H1 (cell line): ENCODE measurements around the gene SYK. TPM values are rescaled to one million over a fixed set of nuclear protein-coding genes. Genes with fewer than 3 reads are reported as not detected.

Experiments used
- CTCF ChIA-PET: fragments of 300-600 bp; sonication (Branson Sonifier 250); formaldehyde crosslinking; loops from one replicate; lab custom pipeline; 2021; ENCODE audit not compliant: partially characterized antibody; lab: Charles Lee
- POLR2A ChIA-PET: fragments of 300-600 bp; sonication (Branson Sonifier 250); formaldehyde crosslinking; loops from one replicate; lab custom pipeline; 2021; ENCODE audit warnings: inconsistent platforms; ENCODE audit not compliant: partially characterized antibody; lab: Charles Lee
- DNase-seq, 2 experiments: peaks; one replicate each; pipeline versions ENCODE4 v3.0.0 to v3.0.0-alpha.2; 2010 to 2022; ENCODE audit warnings: low spot score in 2 of 2, low read depth in 1 of 2, mixed read lengths in 1 of 2
- FAIRE-seq: peaks from 2 replicates; lab custom pipeline; 2011; peaks lifted over from hg19 to GRCh38; lab: Jason Lieb, UNC
- H2AFZ ChIP-seq: 2 replicates; pipeline ENCODE4 v1.8.1; 2012; ENCODE audit warnings: low read length, inconsistent platforms
- H2AK5ac ChIP-seq: 2 replicates; pipeline ENCODE4 v1.6.1; 2013; ENCODE audit warnings: low read depth, low read length
- H2BK120ac ChIP-seq: replicated peaks from 2 replicates; pipeline ENCODE3; 2013; ENCODE audit warnings: low read depth, low read length, inconsistent platforms
- H2BK12ac ChIP-seq: 2 replicates; pipeline ENCODE4 v1.6.1; 2013; ENCODE audit warnings: low read depth, low read length
- H2BK15ac ChIP-seq: 2 replicates; pipeline ENCODE4 v1.6.1; 2013; ENCODE audit warnings: low read length
- H2BK20ac ChIP-seq: 2 replicates; pipeline ENCODE4 v1.6.1; 2013; ENCODE audit warnings: low read length
- H2BK5ac ChIP-seq: 2 replicates; pipeline ENCODE4 v1.6.1; 2013; ENCODE audit warnings: low read depth, low read length
- H3K14ac ChIP-seq: 2 replicates; pipeline ENCODE4 v1.6.1; 2013; ENCODE audit warnings: inconsistent platforms; ENCODE audit not compliant: insufficient read length
- H3K18ac ChIP-seq: 2 replicates; pipeline ENCODE4 v1.6.1; 2013; ENCODE audit warnings: low read length; ENCODE audit errors: extremely low read depth
- H3K23ac ChIP-seq: 2 replicates; pipeline ENCODE4 v1.6.1; 2013; ENCODE audit warnings: inconsistent platforms; ENCODE audit not compliant: insufficient read length
- H3K23me2 ChIP-seq: 2 replicates; pipeline ENCODE4 v1.6.1; 2013; ENCODE audit warnings: low read depth, low read length
- H3K27ac ChIP-seq: 2 replicates; pipeline ENCODE4 v1.6.1; 2011; ENCODE audit warnings: low read depth, low read length, inconsistent platforms
- H3K27me3 ChIP-seq, 4 experiments: replicated peaks in 1 of 4; 1 replicate in 1 of 4; 2 replicates in 3 of 4; pipeline versions ENCODE4 v1.6.1 to v1.8.1; 2011 to 2013; ENCODE audit warnings: low read length in 3 of 4, mild to moderate bottlenecking in 3 of 4, inconsistent platforms in 2 of 4, mixed read lengths in 2 of 4, moderate library complexity in 1 of 4; ENCODE audit not compliant: control insufficient read depth in 3 of 4, insufficient read depth in 3 of 4; ENCODE audit errors: extremely low read depth in 1 of 4
- H3K36me3 ChIP-seq, 4 experiments: 2 replicates each; pipeline versions ENCODE4 v1.6.1 to v1.8.1; 2011 to 2013; ENCODE audit warnings: mild to moderate bottlenecking in 4 of 4, low read length in 3 of 4, moderate library complexity in 2 of 4, control low read depth in 1 of 4, inconsistent platforms in 1 of 4; ENCODE audit not compliant: insufficient read depth in 4 of 4, control insufficient read depth in 2 of 4
- H3K4ac ChIP-seq: replicated peaks from 2 replicates; pipeline ENCODE3; 2013; ENCODE audit warnings: low read length, low read depth, mixed read lengths, inconsistent platforms; ENCODE audit not compliant: insufficient read length
- H3K4me1 ChIP-seq, 4 experiments: replicated peaks in 1 of 4; 1 replicate in 1 of 4; 2 replicates in 3 of 4; pipeline versions ENCODE4 v1.6.1 to v1.8.1; 2011 to 2013; ENCODE audit warnings: low read length in 3 of 4, inconsistent platforms in 2 of 4, mixed read lengths in 1 of 4; ENCODE audit not compliant: insufficient read depth in 4 of 4, control insufficient read depth in 3 of 4
- H3K4me2 ChIP-seq, 2 experiments: 2 replicates each; pipeline versions ENCODE4 v1.6.1 to v1.8.1; 2011 to 2013; ENCODE audit warnings: low read depth in 2 of 2, low read length in 2 of 2, control low read depth in 1 of 2, inconsistent platforms in 1 of 2, mild to moderate bottlenecking in 1 of 2; ENCODE audit not compliant: insufficient read depth in 1 of 2
- H3K4me3 ChIP-seq, 4 experiments: fragments of 200-600, 300-600 bp in 1 of 4; sonication (generic), shearing (Covaris generic), sonication (Bioruptor Twin) in 1 of 4; 2 replicates each; pipeline versions ENCODE4 v1.5.1 to v1.8.1; 2011 to 2016; ENCODE audit warnings: low read length in 4 of 4, low read depth in 3 of 4, control low read depth in 2 of 4, inconsistent platforms in 2 of 4, mild to moderate bottlenecking in 2 of 4, mixed read lengths in 1 of 4, moderate library complexity in 1 of 4; ENCODE audit not compliant: insufficient read depth in 2 of 4; ENCODE audit errors: extremely low read depth in 1 of 4
- H3K56ac ChIP-seq: replicated peaks from 2 replicates; pipeline ENCODE3; 2013; ENCODE audit warnings: low read depth, mild to moderate bottlenecking, mixed read lengths, low read length, inconsistent platforms; ENCODE audit not compliant: insufficient read length
- H3K79me1 ChIP-seq: 2 replicates; pipeline ENCODE4 v1.6.1; 2013; ENCODE audit warnings: low read depth, low read length, control low read depth
- H3K79me2 ChIP-seq, 2 experiments: 2 replicates each; pipeline versions ENCODE4 v1.6.1 to v1.8.1; 2012 to 2013; ENCODE audit warnings: low read length in 2 of 2, mild to moderate bottlenecking in 2 of 2, inconsistent platforms in 1 of 2; ENCODE audit not compliant: insufficient read depth in 2 of 2, control insufficient read depth in 1 of 2
- H3K9ac ChIP-seq, 4 experiments: replicated peaks in 1 of 4; 1 replicate in 1 of 4; 2 replicates in 3 of 4; pipeline versions ENCODE4 v1.6.1 to v1.8.1; 2011 to 2013; ENCODE audit warnings: low read depth in 3 of 4, low read length in 3 of 4, control low read depth in 2 of 4, mild to moderate bottlenecking in 2 of 4, moderate library complexity in 2 of 4, inconsistent platforms in 1 of 4; ENCODE audit errors: extremely low read depth in 1 of 4
- H3K9me3 ChIP-seq, 2 experiments: 2 replicates each; pipeline versions ENCODE4 v1.6.1 to v1.8.1; 2012 to 2013; ENCODE audit warnings: mild to moderate bottlenecking in 2 of 2, moderate library complexity in 2 of 2, control low read depth in 1 of 2, inconsistent platforms in 1 of 2, low read depth in 1 of 2, low read length in 1 of 2, mixed read lengths in 1 of 2; ENCODE audit not compliant: insufficient read depth in 2 of 2
- H4K20me1 ChIP-seq, 2 experiments: replicated peaks in 1 of 2; 2 replicates each; pipeline versions ENCODE3 to v1.8.1; 2011 to 2013; ENCODE audit warnings: inconsistent platforms in 2 of 2, low read length in 2 of 2, mild to moderate bottlenecking in 1 of 2; ENCODE audit not compliant: insufficient read depth in 2 of 2, control insufficient read depth in 1 of 2
- H4K5ac ChIP-seq: 2 replicates; pipeline ENCODE4 v1.6.1; 2013; ENCODE audit warnings: low read length, low read depth, mixed read lengths, inconsistent platforms; ENCODE audit not compliant: insufficient read length
- H4K8ac ChIP-seq: 2 replicates; pipeline ENCODE4 v1.8.0; 2013; ENCODE audit warnings: mild to moderate bottlenecking, moderate library complexity, low read length, inconsistent platforms; ENCODE audit not compliant: insufficient read depth; ENCODE audit errors: extremely low read depth
- H4K91ac ChIP-seq: replicated peaks from 2 replicates; pipeline ENCODE3; 2013; ENCODE audit warnings: low read length, mixed read lengths, inconsistent platforms; ENCODE audit not compliant: insufficient read length
- CHD2 ChIP-seq: IDR thresholded peaks from 2 replicates; pipeline ENCODE4 v1.6.1; 2012; ENCODE audit warnings: low read length, improper control_type of control experiment
- EGR1 ChIP-seq: IDR thresholded peaks from 2 replicates; pipeline ENCODE4 v1.6.1; 2011; ENCODE audit warnings: low read depth, low read length, borderline replicate concordance
- EZH2 ChIP-seq: fragments of 200-600 bp; sonication (generic); IDR thresholded peaks from 2 replicates; pipeline ENCODE4 v1.7.1; 2012; ENCODE audit warnings: low read depth, mild to moderate bottlenecking, moderate library complexity, low read length, inconsistent platforms; ENCODE audit not compliant: severe bottlenecking
- FOSL1 ChIP-seq: IDR thresholded peaks from 2 replicates; pipeline ENCODE4 v1.6.1; 2011; ENCODE audit warnings: mild to moderate bottlenecking, low read depth, low read length, moderate library complexity; ENCODE audit not compliant: insufficient read depth
- HDAC6 ChIP-seq: IDR thresholded peaks from one replicate; pipeline ENCODE4 v1.7.1; 2012; ENCODE audit warnings: low read depth, mild to moderate bottlenecking, inconsistent platforms, low read length, moderate library complexity
- RFX5 ChIP-seq: IDR thresholded peaks from 2 replicates; pipeline ENCODE4 v1.6.1; 2011; ENCODE audit warnings: low read depth, low read length, improper control_type of control experiment, borderline replicate concordance
- SUZ12 ChIP-seq: fragments of 200-600 bp; sonication (generic); IDR thresholded peaks from 2 replicates; pipeline ENCODE4 v1.6.1; 2012; ENCODE audit warnings: mild to moderate bottlenecking, inconsistent platforms, low read length, moderate library complexity, mixed read lengths
- TCF12 ChIP-seq: IDR thresholded peaks from 2 replicates; pipeline ENCODE4 v1.6.1; 2011; ENCODE audit warnings: low read depth, mild to moderate bottlenecking, low read length
- YY1 ChIP-seq: IDR thresholded peaks from 2 replicates; pipeline ENCODE4 v1.6.1; 2011; ENCODE audit warnings: low read depth, mild to moderate bottlenecking, low read length
- ZNF274 ChIP-seq: IDR thresholded peaks from 2 replicates; pipeline ENCODE4 v1.7.0; 2012; ENCODE audit warnings: low read length, borderline replicate concordance; ENCODE audit errors: extremely low read depth
- WGBS, 2 experiments: shearing (Covaris generic) in 1 of 2; methylation state at CpG; one replicate each; pipeline versions ENCODE4 v1.1.6 to v1.1.7; 2013 to 2015; ENCODE audit warnings: low lambda C conversion rate in 2 of 2, mixed read lengths in 2 of 2, inconsistent platforms in 1 of 2, low coverage in 1 of 2, missing lambda C conversion rate in 1 of 2; ENCODE audit not compliant: insufficient replicate concordance in 2 of 2, insufficient coverage in 1 of 2, insufficient read length in 1 of 2; ENCODE audit errors: extremely low coverage in 1 of 2, missing lambda C conversion rate in 1 of 2; 5-methylcytosine and 5-hydroxymethylcytosine counted together
- polyA plus RNA-seq, 7 experiments: library from polyadenylated mRNA; depleted of rRNA in 3 of 7; stranded (reverse) in 5 of 7; unstranded in 2 of 7; fragments of >200 nt in 5 of 7; fragments of 200-250 nt in 2 of 7; gene quantifications; 1 replicate in 5 of 7; 2 replicates in 1 of 7; 4 replicates in 1 of 7; pipeline versions ENCODE4 v1.2.1 to v1.2.3, GENCODE V29; 2011 to 2013; ENCODE audit warnings: missing spikeins in 2 of 7, mixed read lengths in 2 of 7
- total RNA-seq: library from RNA; stranded (reverse); fragmentation: NEBNext Ultra II Directional; extraction: Animal tissue kit (Norgen Biotek cat#: 25700); gene quantifications from 2 replicates; pipeline ENCODE4 v1.2.1, GENCODE V29; 2021

Gene SYK
- total and polyA plus RNA-seq, 2 of the 8 experiments (the other 6 are each of a cell fraction or from before 2014, with no cell fraction given), result 1.5 to 4.4 TPM

DNA sequence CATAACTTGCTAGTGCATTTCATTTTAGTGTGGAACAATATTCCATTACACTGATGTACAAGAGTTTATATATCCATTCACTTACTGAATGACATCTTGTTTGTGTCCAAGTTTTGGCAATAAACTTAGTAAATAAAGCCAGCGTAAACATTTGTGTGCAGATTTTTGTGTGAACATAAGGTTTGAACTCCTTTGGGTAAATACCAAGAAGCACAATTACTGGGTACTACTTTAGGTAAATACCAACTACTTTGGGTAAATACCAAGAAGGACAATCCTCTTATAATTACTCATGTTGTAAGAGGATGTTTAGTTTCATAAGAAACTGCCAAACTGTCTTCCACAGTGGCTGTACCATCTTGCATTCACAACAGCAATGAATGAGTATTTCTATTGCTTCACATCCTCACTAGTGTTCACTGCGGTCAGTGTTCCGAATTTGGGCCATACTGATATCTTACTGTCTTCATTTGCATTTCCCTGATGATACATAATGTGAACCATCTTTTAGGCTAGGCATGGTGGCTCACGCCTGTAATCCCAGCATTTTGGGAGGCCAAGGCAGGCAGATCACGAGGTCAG, 2.3 kb upstream of the SYK start:
- Histone ChIP-seq H2BK5ac (no peak overlapping the region), H3K4ac (no peak overlapping the region), H4K5ac (no peak overlapping the region), H2BK120ac (no peak overlapping the region), H3K23ac (no peak overlapping the region), H4K20me1 (no peaks in the 10 kb centered on the region), H3K36me3 (no peaks in the 10 kb centered on the region), H4K91ac (no peak overlapping the region), H3K23me2 (peaks cover 8% of the 10 kb centered on the region; the same call in 1 of the 2 replicates), H3K14ac (no peak overlapping the region), H3K27me3 (peaks cover 0 to 18% (median 11%) of the 10 kb centered on the region in 4 experiments; a peak in 6 of 7 replicates), H3K79me1 (no peaks in the 10 kb centered on the region), H3K9ac (no peak overlapping the region), H3K79me2 (no peaks in the 10 kb centered on the region), H3K18ac (no peak overlapping the region), H4K8ac (no peak overlapping the region), H2BK12ac (no peak overlapping the region), H3K9me3 (no peaks in the 10 kb centered on the region), H3K56ac (no peak overlapping the region), H2BK15ac (no peak overlapping the region), H2BK20ac (no peak overlapping the region), H3K4me2 (no peak overlapping the region), H3K4me1 (peaks cover 0 to 2% (median under 1%) of the 10 kb centered on the region in 4 experiments; a peak in 2 of 7 replicates), H2AFZ (no peak overlapping the region), H3K4me3 (no peak overlapping the region), H3K27ac (no peak overlapping the region), H2AK5ac (no peak overlapping the region)
- CTCF ChIA-PET, result no interaction called here
- POLR2A ChIA-PET, result no interaction called here
- DNase-seq (no peak), FAIRE-seq (no peak)
- WGBS, 2 experiments, result 80% methylated on average over 5 of the region's 5 CpGs; no CpG with 5 or more reads in 1 of the 2 experiments
- no peak for TF ChIP-seq SUZ12
- no peak for TF ChIP-seq RFX5
- no peak for TF ChIP-seq TCF12
- no peak for TF ChIP-seq EZH2
- no peak for TF ChIP-seq ZNF274
- TF ChIP-seq CHD2, result no peak
- no peak for TF ChIP-seq FOSL1
- TF ChIP-seq EGR1, result no peak
- TF ChIP-seq HDAC6, result no peak
- TF ChIP-seq YY1, result no peak
